Calu3 (cell line): ENCODE results near the gene PODN. TPM values are rescaled to one million over a fixed set of nuclear protein-coding genes. Genes with fewer than 3 reads are reported as not detected.

Experiments used
- BruUV-seq: library from RNA; stranded (reverse); fragments of 400-500 nt; replicated peaks from 2 replicates; lab custom pipeline; 2021; lab: Mats Ljungman, UMichigan
- CTCF ChIA-PET: fragments of 300-600 bp; sonication (Branson Sonifier 250); formaldehyde crosslinking; loops from one replicate; lab custom pipeline; 2022; ENCODE audit warnings: antibody characterized with exemption; lab: Charles Lee
- DNase-seq: peaks from one replicate; pipeline ENCODE4 v3.0.0; 2022
- H3K27ac Mint-ChIP-seq: one replicate; pipeline ENCODE4 v1.8.0; 2022; ENCODE audit warnings: mixed read lengths; ENCODE audit not compliant: unreplicated experiment
- H3K27me3 Mint-ChIP-seq: one replicate; pipeline ENCODE4 v1.8.0; 2022; ENCODE audit warnings: mixed read lengths; ENCODE audit not compliant: unreplicated experiment
- H3K36me3 Mint-ChIP-seq: one replicate; pipeline ENCODE4 v1.8.0; 2022; ENCODE audit warnings: mild to moderate bottlenecking, moderate library complexity, mixed read lengths; ENCODE audit not compliant: insufficient read depth, unreplicated experiment
- H3K4me1 Mint-ChIP-seq: one replicate; pipeline ENCODE4 v1.8.0; 2022; ENCODE audit warnings: mild to moderate bottlenecking, low read depth, mixed read lengths; ENCODE audit not compliant: unreplicated experiment
- H3K4me3 Mint-ChIP-seq: one replicate; pipeline ENCODE4 v1.8.0; 2022; ENCODE audit warnings: mild to moderate bottlenecking, low read depth, moderate library complexity, mixed read lengths; ENCODE audit not compliant: unreplicated experiment
- H3K9me3 Mint-ChIP-seq: one replicate; pipeline ENCODE4 v1.8.0; 2022; ENCODE audit warnings: low read depth, mixed read lengths; ENCODE audit not compliant: unreplicated experiment
- CTCF ChIP-seq: fragments of 200-600 bp; IDR thresholded peaks from one replicate; pipeline ENCODE4 v1.8.0; 2022; ENCODE audit warnings: antibody characterized with exemption; ENCODE audit not compliant: unreplicated experiment
- intact Hi-C: fragments of 100-400 bp; cut with micrococcal nuclease; formaldehyde crosslinking; loops from one replicate; pipeline ENCODE4 v1.10.0; 2022; ENCODE audit not compliant: unreplicated experiment
- total RNA-seq: library from RNA; stranded (reverse); gene quantifications from 2 replicates; pipeline ENCODE4 v1.2.3, GENCODE V29; 2022

Gene PODN
- total RNA-seq, 1 experiment from 2014 or later = not detected

GRCh38 chr1:53066488-53066887 lies 4.5 kb downstream of the PODN start:
- no peak overlapping the region for H3K27ac Mint-ChIP-seq
- CTCF ChIA-PET = interaction anchor here (0.7 to 0.8 kb wide), 2 partner anchors 13 to 80 kb away, joined by 3 read pairs; no protein-coding TSS in a partner anchor
- TF ChIP-seq CTCF = no peak

GRCh38 chr1:53066891-53067738 lies 5.1 kb downstream of the PODN start:
- intact Hi-C loops = no loop called here
- Mint-ChIP-seq H3K4me3 (no peak overlapping the region), H3K27ac (no peak overlapping the region), H3K36me3 (no peaks in the 10 kb centered on the region), H3K9me3 (no peaks in the 10 kb centered on the region), H3K27me3 (peaks cover 13% of the 10 kb centered on the region), H3K4me1 (no peaks in the 10 kb centered on the region)
- BruUV-seq = no TSS peak
- no peak for TF ChIP-seq CTCF
- CTCF ChIA-PET = interaction anchor here (0.8 kb wide), 1 partner anchor 79 kb away, joined by 3 read pairs; no protein-coding TSS in a partner anchor
- no peak for DNase-seq

More at GRCh38 chr1:53066488-53066887, 4.5 kb downstream of the PODN start:
- Mint-ChIP-seq H3K4me1 (no peaks in the 10 kb centered on the region), H3K36me3 (no peaks in the 10 kb centered on the region), H3K4me3 (no peak overlapping the region), H3K9me3 (no peaks in the 10 kb centered on the region), H3K27me3 (peaks cover 13% of the 10 kb centered on the region)
- no peak for DNase-seq
- BruUV-seq = no TSS peak
- intact Hi-C loops = no loop called here

GRCh38 chr1:53067886-53068285 lies 5.9 kb downstream of the PODN start:
- CTCF ChIA-PET = no interaction called here
- Mint-ChIP-seq H3K9me3 (no peaks in the 10 kb centered on the region), H3K4me3 (no peak overlapping the region), H3K36me3 (no peaks in the 10 kb centered on the region), H3K27me3 (peaks cover 13% of the 10 kb centered on the region), H3K4me1 (no peaks in the 10 kb centered on the region), H3K27ac (no peak overlapping the region)
- DNase-seq = no peak
- TF ChIP-seq CTCF = no peak
- intact Hi-C loops = no loop called here
- BruUV-seq = no TSS peak

GRCh38 chr1:53068314-53069099 lies 6.5 kb downstream of the PODN start:
- BruUV-seq = no TSS peak

More at GRCh38 chr1:53068314-53069099, 6.5 kb downstream of the PODN start:
- H3K27ac Mint-ChIP-seq = no peak overlapping the region
- H3K4me3 Mint-ChIP-seq = no peak overlapping the region
- H3K36me3 Mint-ChIP-seq = no peaks in the 10 kb centered on the region
- H3K27me3 Mint-ChIP-seq = peaks cover 10% of the 10 kb centered on the region
- CTCF ChIA-PET = no interaction called here
- no peaks in the 10 kb centered on the region for H3K9me3 Mint-ChIP-seq
- H3K4me1 Mint-ChIP-seq = no peaks in the 10 kb centered on the region
- no peak for DNase-seq
- TF ChIP-seq CTCF = no peak
- intact Hi-C loops = no loop called here
